ENCODE data around the gene STARD3NL. TPM values are rescaled to one million over a fixed set of nuclear protein-coding genes. Genes with fewer than 3 reads are reported as not detected.

The STARD3NL gene
- total and polyA plus RNA-seq, 9 donors = 24.4 to 50.1 (median 35.7) TPM

- Histone ChIP-seq H3K4me3 (no peak overlapping the region), H3K27me3 (no peaks in the 10 kb centered on the region), H3K4me1 (ENCODE audit: insufficient read depth) (no peaks in the 10 kb centered on the region), H3K9me3 (peaks cover 0 to 3% of the 10 kb centered on the region in 2 donors), H3K27ac (no peak overlapping the region), H3K36me3 (no peaks in the 10 kb centered on the region)
- intact Hi-C loops (cut with DNase I) = no loop called here
- DNase-seq = no peak
- 38 to 74% (median 48%) methylated on average over 1 of the region's 1 CpG for WGBS, 3 donors
- TF ChIP-seq EP300 (IDR thresholded peaks at IDR 0.05) (no peak), CTCF (IDR thresholded peaks at IDR 0.05) (no peak), POLR2A (IDR thresholded peaks at IDR 0.05) (no peak)
These were observed 24.5 kb upstream of the STARD3NL start for GRCh38 chr7:38153515-38153914.

- H3K27ac ChIP-seq = no peak overlapping the region
- no peaks in the 10 kb centered on the region for H3K36me3 ChIP-seq
- peaks cover 0 to 3% of the 10 kb centered on the region in 2 donors for H3K9me3 ChIP-seq
- no peak for DNase-seq
- no peak overlapping the region for H3K4me3 ChIP-seq
- TF ChIP-seq EP300 (IDR thresholded peaks at IDR 0.05) = no peak
- no peak for TF ChIP-seq POLR2A (IDR thresholded peaks at IDR 0.05)
- no peak for TF ChIP-seq CTCF (IDR thresholded peaks at IDR 0.05)
- no peaks in the 10 kb centered on the region for H3K4me1 ChIP-seq (ENCODE audit: insufficient read depth)
- WGBS, 3 donors = 71 to 87% (median 87%) methylated on average over 2 of the region's 2 CpGs
- H3K27me3 ChIP-seq = no peaks in the 10 kb centered on the region
- intact Hi-C loops (cut with DNase I) = no loop called here
These were observed 23.8 kb upstream of the STARD3NL start for GRCh38 chr7:38154278-38154677.

DNA sequence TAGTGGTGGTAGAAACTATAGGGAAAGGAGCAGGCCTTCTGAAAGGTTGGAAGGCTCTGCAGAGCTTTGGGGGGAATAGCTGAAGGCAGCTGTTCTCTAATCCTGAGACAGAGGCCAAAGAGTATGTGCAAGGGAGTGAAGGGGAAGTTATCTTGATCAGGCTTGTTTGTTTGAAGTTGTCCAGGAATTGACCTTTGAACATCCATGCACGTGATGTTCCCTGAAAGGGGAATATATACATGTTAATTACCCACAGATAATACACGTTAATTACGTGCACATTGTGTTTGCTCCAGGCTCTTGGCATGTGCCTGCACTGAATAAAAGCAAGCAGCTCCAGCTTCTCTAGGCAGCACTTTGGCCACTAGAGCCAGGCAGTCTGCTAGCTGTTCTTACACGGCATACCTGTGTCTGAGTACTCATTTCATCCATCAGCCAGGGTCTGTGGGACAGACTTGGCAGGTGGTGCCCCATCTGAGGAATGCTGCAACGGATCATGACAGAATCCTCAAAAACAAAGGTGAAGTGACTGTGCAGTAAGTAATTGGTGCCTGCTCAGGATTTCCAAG is 18.0 kb upstream of the STARD3NL start:
- no peaks in the 10 kb centered on the region for H3K36me3 ChIP-seq
- 71 to 74% (median 72%) methylated on average over 5 of the region's 5 CpGs for WGBS, 3 donors

GRCh38 chr7:38162036-38162435 is 16.0 kb upstream of the STARD3NL start:
- Histone ChIP-seq H3K27me3 (no peaks in the 10 kb centered on the region), H3K4me3 (no peak overlapping the region), H3K4me1 (ENCODE audit: insufficient read depth) (no peaks in the 10 kb centered on the region), H3K27ac (no peak overlapping the region), H3K9me3 (no peaks in the 10 kb centered on the region), H3K36me3 (no peaks in the 10 kb centered on the region)
- 84 to 93% (median 90%) methylated on average over 1 of the region's 1 CpG for WGBS, 3 donors
- DNase-seq = no peak
- TF ChIP-seq EP300 (IDR thresholded peaks at IDR 0.05) = no peak
- TF ChIP-seq CTCF (IDR thresholded peaks at IDR 0.05) = no peak
- TF ChIP-seq POLR2A (IDR thresholded peaks at IDR 0.05) = no peak
- intact Hi-C loops (cut with DNase I) = no loop called here

More for the DNA sequence above, 18.0 kb upstream of the STARD3NL start:
- TF ChIP-seq POLR2A (IDR thresholded peaks at IDR 0.05) (no peak), CTCF (IDR thresholded peaks at IDR 0.05) (no peak), EP300 (IDR thresholded peaks at IDR 0.05) (no peak)
- Histone ChIP-seq H3K4me1 (ENCODE audit: insufficient read depth) (no peaks in the 10 kb centered on the region), H3K27me3 (no peaks in the 10 kb centered on the region), H3K27ac (no peak overlapping the region), H3K9me3 (no peaks in the 10 kb centered on the region), H3K4me3 (no peak overlapping the region)
- DNase-seq = no peak
- intact Hi-C loops (cut with DNase I) = no loop called here
